ENCODE measurements around the gene FASN. TPM values are rescaled to one million over a fixed set of nuclear protein-coding genes. Genes with fewer than 3 reads are reported as not detected.
A peak's percentile ranks its signal among the peaks of the same experiment; 100 is the strongest.

The FASN gene
- polyA plus RNA-seq, 1 of the 3 experiments (the other 2 are of a cell fraction), result 55.1 TPM

- no peak for TF ChIP-seq ZBTB33 (IDR thresholded peaks at IDR 0.05; ENCODE audit: borderline replicate concordance, low read depth)
Measured at GRCh38 chr17:82128287-82128686, 30.3 kb upstream of the FASN start (continued).

DNA sequence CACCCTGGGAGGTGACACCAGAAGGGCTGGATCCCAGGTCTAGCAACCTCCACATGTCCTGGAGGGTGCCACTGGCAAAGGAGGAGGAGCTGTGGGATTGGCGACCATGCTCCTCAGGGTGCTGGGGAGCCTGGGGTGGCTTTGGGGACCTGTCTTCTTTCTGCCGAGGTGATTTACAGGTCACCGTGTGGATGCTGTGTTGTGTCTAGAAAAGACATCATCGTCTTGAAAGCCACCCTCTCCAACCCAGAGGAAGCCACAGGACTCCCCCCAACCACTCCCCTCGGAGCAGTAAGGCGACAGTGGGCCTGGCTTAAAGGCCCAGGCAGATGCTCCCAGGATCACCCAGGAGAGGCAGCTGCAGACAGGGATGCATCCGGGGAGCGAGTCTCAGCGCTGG is 29.7 kb upstream of the FASN start:
- Histone ChIP-seq H3K9me2 (no peaks in the 10 kb centered on the region), H3F3A (replicated peaks; ENCODE audit: insufficient read depth) (no peaks in the 10 kb centered on the region), H3K27me3 (ENCODE audit: insufficient read depth) (no peaks in the 10 kb centered on the region), H3K4me1 (ENCODE audit: control insufficient read depth in 1 of 2, insufficient read depth in 2 of 2, low read depth in 1 of 2, low read length in 1 of 2) (no peaks in the 10 kb centered on the region), H3K36me3 (replicated peaks in 1 of 2; ENCODE audit: control insufficient read depth in 1 of 2, insufficient read depth in 2 of 2, low read length in 1 of 2) (peaks cover 6 to 24% of the 10 kb centered on the region in 2 experiments), H3K9me3 (no peaks in the 10 kb centered on the region), H3K4me2 (no peak overlapping the region), H2AFZ (ENCODE audit: low read depth) (no peak overlapping the region), H3K9ac (no peak overlapping the region), H3K79me2 (ENCODE audit: insufficient read depth) (0 out of 2 replicates have a peak, but pooled peaks cover 3% of the 10 kb centered on the region), H4K20me1 (ENCODE audit: insufficient read depth) (no peaks in the 10 kb centered on the region), H3K27ac (ENCODE audit: low read depth in 2 of 2, low read length in 1 of 2) (no peak overlapping the region), H3K4me3 (ENCODE audit: low read depth in 2 of 2, low read length in 1 of 2) (no peak overlapping the region)
- ChIA-PET CTCF (interaction anchor here (1.0 to 1.5 kb wide), 3 partner anchors 22 to 91 kb away, joined by 3 read pairs; partner anchors contain the start of gene DCXR), POLR2A (interaction anchor here (0.6 kb wide), 1 partner anchor 29 kb away, joined by 3 read pairs; no protein-coding TSS in a partner anchor)
- WGBS (ENCODE audit: low lambda C conversion rate), result 95% methylated on average over 9 of the region's 9 CpGs
- TF ChIP-seq FOSL2 (IDR thresholded peaks at IDR 0.05; ENCODE audit: borderline replicate concordance, low read depth) (no peak), POLR2AphosphoS5 (IDR thresholded peaks at IDR 0.05; ENCODE audit: low read depth, low read length) (no peak), SMC3 (IDR thresholded peaks at IDR 0.05; ENCODE audit: low read depth, low read length) (no peak), FOXJ3 (CRISPR knock-in tag; IDR thresholded peaks at IDR 0.05) (no peak), YY1 (IDR thresholded peaks at IDR 0.05; ENCODE audit: low read depth) (no peak), MXI1 (IDR thresholded peaks at IDR 0.05; ENCODE audit: low read depth, low read length) (no peak), RAD21 (IDR thresholded peaks at IDR 0.05; ENCODE audit: low read length) (no peak), EP300 (IDR thresholded peaks at IDR 0.05; ENCODE audit: borderline replicate concordance in 1 of 2, low read depth in 1 of 2, low read length in 1 of 2) (no peak)
- TF ChIP-seq, protein P1, sequence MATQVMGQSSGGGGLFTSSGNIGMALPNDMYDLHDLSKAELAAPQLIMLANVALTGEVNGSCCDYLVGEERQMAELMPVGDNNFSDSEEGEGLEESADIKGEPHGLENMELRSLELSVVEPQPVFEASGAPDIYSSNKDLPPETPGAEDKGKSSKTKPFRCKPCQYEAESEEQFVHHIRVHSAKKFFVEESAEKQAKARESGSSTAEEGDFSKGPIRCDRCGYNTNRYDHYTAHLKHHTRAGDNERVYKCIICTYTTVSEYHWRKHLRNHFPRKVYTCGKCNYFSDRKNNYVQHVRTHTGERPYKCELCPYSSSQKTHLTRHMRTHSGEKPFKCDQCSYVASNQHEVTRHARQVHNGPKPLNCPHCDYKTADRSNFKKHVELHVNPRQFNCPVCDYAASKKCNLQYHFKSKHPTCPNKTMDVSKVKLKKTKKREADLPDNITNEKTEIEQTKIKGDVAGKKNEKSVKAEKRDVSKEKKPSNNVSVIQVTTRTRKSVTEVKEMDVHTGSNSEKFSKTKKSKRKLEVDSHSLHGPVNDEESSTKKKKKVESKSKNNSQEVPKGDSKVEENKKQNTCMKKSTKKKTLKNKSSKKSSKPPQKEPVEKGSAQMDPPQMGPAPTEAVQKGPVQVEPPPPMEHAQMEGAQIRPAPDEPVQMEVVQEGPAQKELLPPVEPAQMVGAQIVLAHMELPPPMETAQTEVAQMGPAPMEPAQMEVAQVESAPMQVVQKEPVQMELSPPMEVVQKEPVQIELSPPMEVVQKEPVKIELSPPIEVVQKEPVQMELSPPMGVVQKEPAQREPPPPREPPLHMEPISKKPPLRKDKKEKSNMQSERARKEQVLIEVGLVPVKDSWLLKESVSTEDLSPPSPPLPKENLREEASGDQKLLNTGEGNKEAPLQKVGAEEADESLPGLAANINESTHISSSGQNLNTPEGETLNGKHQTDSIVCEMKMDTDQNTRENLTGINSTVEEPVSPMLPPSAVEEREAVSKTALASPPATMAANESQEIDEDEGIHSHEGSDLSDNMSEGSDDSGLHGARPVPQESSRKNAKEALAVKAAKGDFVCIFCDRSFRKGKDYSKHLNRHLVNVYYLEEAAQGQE (IDR thresholded peaks at IDR 0.05; ENCODE audit: low read depth, low read length), result no peak
- peak; percentile 11 for DNase-seq
